Measurements from ENCODE around the gene CFTR.
"Not testable (repeated sequence)": the region's sequence is repeated elsewhere in the genome, so short reads cannot be mapped to it uniquely, and the experiment has no call there.

The CFTR gene

GRCh38 chr7:117479225-117480054 lies at the start of gene CFTR:
Gene CFTR, plus strand, starts transcription at chr7:117480025. Its CDS starts 70 bp downstream, at chr7:117480095.
- DNase-seq: no peak

- DNase-seq: no peak
These were observed 44.3 kb upstream of the CFTR start for GRCh38 chr7:117435475-117436043.

GRCh38 chr7:117444646-117445045 lies 35.2 kb upstream of the CFTR start:
- no peak for DNase-seq

GRCh38 chr7:117445206-117445605 lies 34.6 kb upstream of the CFTR start:
- no peak for DNase-seq

GRCh38 chr7:117446220-117446815 lies 33.5 kb upstream of the CFTR start:
- DNase-seq: no peak

GRCh38 chr7:117448655-117449054 lies 31.2 kb upstream of the CFTR start:
- no peak for DNase-seq

GRCh38 chr7:117458977-117459583 lies 20.7 kb upstream of the CFTR start:
- peak in 1 of 2 experiments; percentile 3 for DNase-seq

- DNase-seq: no peak
These were observed 20.1 kb upstream of the CFTR start for GRCh38 chr7:117459735-117460134.

GRCh38 chr7:117460815-117461214 lies 19.0 kb upstream of the CFTR start:
- not testable (repeated sequence) for DNase-seq

GRCh38 chr7:117468174-117468573 lies 11.7 kb upstream of the CFTR start:
- no peak for DNase-seq

- peak in 1 of 2 experiments; percentile 5 for DNase-seq
These were observed 9.0 kb upstream of the CFTR start for GRCh38 chr7:117470777-117471176.

- no peak for DNase-seq
These were observed 7.5 kb upstream of the CFTR start for GRCh38 chr7:117472335-117472734.

GRCh38 chr7:117476557-117477215 lies 3.1 kb upstream of the CFTR start:
- DNase-seq: no peak

GRCh38 chr7:117478836-117479224 lies 995 bp upstream of the CFTR start:
- no peak for DNase-seq

- no peak for DNase-seq
These were observed 184 bp downstream of the CFTR start for GRCh38 chr7:117480055-117480362.

GRCh38 chr7:117480978-117481377 lies 1.2 kb downstream of the CFTR start:
- DNase-seq: no peak

GRCh38 chr7:117485118-117485620 lies 5.3 kb downstream of the CFTR start:
- DNase-seq: no peak

GRCh38 chr7:117489016-117489415 lies 9.2 kb downstream of the CFTR start:
- DNase-seq: no peak

- no peak for DNase-seq
These were observed 9.6 kb downstream of the CFTR start for GRCh38 chr7:117489430-117489829.

- no peak for DNase-seq
These were observed 10.1 kb downstream of the CFTR start for GRCh38 chr7:117489911-117490310.

- no peak for DNase-seq
These were observed 12.8 kb downstream of the CFTR start for GRCh38 chr7:117492649-117493048.

- no peak for DNase-seq
These were observed 13.6 kb downstream of the CFTR start for GRCh38 chr7:117493460-117493859.

- no peak for DNase-seq
These were observed 15.5 kb downstream of the CFTR start for GRCh38 chr7:117495308-117495707.

Data from SHP77 (cell line).